GM12873 (cell line): Measurements from ENCODE around the gene AFF3.

ENCODE experiments used
- TF ChIP-seq, protein P1 (sequence below): IDR thresholded peaks from 2 replicates; pipeline ENCODE4 v1.5.1; 2012; ENCODE audit warnings: low read depth, mild to moderate bottlenecking, moderate library complexity, low read length, control low read depth; ENCODE audit not compliant: insufficient read depth; ENCODE audit errors: missing control alignments

The AFF3 gene

DNA sequence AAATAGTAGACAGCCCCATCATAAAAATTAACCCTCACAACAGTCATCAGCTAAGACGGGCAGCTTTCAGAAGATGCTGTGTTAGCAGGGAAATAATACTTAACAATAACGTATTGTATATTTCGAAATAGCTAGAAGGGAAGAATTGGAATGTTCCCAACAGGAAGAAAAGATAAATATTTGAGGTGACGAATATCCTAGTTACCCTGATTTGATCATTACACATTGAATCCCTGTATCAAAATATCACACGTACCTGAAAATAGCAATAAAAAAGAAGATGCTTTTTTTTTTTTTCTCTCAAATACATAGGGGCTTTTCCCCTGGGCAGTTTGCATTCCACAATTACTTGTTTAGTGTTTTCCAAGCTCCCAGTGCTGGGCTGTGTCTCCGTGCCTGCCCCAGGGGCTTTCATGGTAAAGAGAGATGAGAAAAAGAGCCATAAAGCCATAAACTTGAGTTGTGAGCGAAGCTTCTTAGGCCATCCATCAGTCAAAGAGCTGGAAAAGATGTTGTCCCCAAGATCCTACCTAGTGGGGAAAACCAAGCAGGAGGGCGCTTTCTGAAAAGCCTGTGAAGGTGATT is 469.5 kb downstream of the AFF3 start:
- TF ChIP-seq, protein P1, sequence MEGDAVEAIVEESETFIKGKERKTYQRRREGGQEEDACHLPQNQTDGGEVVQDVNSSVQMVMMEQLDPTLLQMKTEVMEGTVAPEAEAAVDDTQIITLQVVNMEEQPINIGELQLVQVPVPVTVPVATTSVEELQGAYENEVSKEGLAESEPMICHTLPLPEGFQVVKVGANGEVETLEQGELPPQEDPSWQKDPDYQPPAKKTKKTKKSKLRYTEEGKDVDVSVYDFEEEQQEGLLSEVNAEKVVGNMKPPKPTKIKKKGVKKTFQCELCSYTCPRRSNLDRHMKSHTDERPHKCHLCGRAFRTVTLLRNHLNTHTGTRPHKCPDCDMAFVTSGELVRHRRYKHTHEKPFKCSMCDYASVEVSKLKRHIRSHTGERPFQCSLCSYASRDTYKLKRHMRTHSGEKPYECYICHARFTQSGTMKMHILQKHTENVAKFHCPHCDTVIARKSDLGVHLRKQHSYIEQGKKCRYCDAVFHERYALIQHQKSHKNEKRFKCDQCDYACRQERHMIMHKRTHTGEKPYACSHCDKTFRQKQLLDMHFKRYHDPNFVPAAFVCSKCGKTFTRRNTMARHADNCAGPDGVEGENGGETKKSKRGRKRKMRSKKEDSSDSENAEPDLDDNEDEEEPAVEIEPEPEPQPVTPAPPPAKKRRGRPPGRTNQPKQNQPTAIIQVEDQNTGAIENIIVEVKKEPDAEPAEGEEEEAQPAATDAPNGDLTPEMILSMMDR: no peak

GRCh38 chr2:99670768-99671734 is 471.3 kb downstream of the AFF3 start:
- TF ChIP-seq, protein P1: no peak

GRCh38 chr2:99666256-99666655 is 476.1 kb downstream of the AFF3 start:
- TF ChIP-seq, protein P1: no peak

DNA sequence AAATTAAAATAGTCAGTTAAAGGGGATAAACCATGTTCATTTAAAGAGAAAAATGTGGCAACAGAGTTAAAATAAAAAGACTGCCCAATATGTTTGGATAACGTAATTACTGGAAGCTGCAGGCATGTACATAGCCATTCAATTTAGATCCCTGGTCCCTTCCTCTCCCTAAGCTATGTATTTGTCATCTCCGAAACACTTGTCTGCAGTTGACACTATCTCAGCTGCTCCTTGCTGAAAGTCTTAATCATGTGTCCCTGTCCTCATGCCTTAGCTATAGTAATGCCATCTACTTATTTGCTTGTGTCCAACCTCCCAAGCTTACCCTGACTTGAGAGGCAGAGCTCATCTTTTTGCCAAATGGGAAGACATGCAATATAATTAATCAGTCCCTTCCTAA is 478.7 kb downstream of the AFF3 start:
- TF ChIP-seq, protein P1: no peak

- TF ChIP-seq, protein P1: no peak
Measured at GRCh38 chr2:99662761-99663341, 479.5 kb downstream of the AFF3 start.

- TF ChIP-seq, protein P1: no peak
Measured at GRCh38 chr2:99660616-99661406, 481.6 kb downstream of the AFF3 start.

DNA sequence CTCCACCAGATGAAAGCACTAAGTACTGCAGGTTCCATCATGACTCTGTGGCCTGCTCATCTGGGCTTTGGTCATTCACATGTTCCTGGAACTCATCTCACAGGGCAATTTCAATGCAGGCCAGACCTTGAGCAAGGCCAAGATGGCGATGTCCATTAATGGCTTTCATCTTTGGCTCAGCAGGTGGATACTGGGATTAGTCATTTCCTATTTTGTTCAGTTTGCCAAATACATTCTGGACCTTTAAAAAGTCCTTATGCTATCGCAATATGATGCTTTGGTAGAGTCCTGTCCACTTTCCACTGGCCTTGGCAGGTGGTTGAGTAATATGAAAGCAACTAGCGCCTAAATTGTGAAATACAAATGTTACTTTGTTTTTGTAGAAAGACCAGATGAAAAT is 482.5 kb downstream of the AFF3 start:
- TF ChIP-seq, protein P1: no peak
